Measurements from ENCODE around the gene SLC6A20. TPM values are rescaled to one million over a fixed set of nuclear protein-coding genes. Genes with fewer than 3 reads are reported as not detected.

The SLC6A20 gene
- total RNA-seq, 1 experiment from 2014 or later: 0.89 TPM

DNA sequence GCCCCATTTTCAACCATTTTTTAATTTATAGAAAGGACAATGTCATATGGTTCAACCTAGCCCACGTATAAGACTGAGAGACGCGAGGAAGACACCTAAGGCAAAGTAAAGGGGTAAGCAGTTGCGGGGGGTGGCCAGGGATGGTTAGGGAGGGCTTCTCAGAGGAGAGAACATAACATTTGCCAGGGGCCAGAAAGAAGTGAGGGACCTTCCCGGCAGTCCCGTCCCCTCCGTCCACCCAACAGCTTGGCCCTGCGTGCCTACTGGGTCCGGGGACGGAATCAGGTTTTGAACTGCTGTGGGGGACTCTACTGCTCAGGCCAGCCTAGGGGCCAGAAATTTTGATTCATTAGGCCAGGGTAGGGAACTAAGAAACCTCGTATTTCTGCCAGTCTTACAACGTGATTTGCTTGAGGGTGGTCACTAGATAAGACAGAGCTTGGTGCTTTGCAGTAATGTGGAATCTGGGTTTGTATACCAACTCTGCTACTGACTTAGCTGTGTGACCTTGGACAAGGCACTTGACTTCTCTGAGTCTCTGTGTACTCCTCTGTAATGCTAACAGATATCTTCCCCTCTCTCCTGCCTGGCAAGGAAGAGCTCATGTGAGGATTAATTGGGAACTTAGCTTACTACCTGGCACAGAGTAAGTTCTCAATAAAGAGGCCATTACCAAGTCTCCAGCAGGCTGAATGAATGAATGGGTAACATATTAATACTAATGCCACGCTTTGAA lies 734 bp upstream of the SLC6A20 start:
- no peak for TF ChIP-seq POLR2A (IDR thresholded peaks at IDR 0.05; ENCODE audit: borderline replicate concordance, extremely low read depth, insufficient read depth, insufficient read length)
- no peak for TF ChIP-seq EZH2 (IDR thresholded peaks at IDR 0.05)
- TF ChIP-seq SP1 (IDR thresholded peaks at IDR 0.05; ENCODE audit: low read depth): no peak
- TF ChIP-seq, protein P1, sequence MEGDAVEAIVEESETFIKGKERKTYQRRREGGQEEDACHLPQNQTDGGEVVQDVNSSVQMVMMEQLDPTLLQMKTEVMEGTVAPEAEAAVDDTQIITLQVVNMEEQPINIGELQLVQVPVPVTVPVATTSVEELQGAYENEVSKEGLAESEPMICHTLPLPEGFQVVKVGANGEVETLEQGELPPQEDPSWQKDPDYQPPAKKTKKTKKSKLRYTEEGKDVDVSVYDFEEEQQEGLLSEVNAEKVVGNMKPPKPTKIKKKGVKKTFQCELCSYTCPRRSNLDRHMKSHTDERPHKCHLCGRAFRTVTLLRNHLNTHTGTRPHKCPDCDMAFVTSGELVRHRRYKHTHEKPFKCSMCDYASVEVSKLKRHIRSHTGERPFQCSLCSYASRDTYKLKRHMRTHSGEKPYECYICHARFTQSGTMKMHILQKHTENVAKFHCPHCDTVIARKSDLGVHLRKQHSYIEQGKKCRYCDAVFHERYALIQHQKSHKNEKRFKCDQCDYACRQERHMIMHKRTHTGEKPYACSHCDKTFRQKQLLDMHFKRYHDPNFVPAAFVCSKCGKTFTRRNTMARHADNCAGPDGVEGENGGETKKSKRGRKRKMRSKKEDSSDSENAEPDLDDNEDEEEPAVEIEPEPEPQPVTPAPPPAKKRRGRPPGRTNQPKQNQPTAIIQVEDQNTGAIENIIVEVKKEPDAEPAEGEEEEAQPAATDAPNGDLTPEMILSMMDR (IDR thresholded peaks at IDR 0.05 in 2 of 3, conservative IDR thresholded peaks at IDR 0.05 in 1 of 3; ENCODE audit: borderline replicate concordance in 1 of 3, insufficient read depth in 1 of 3, low read depth in 2 of 3, low read length in 2 of 3): no peak
- TF ChIP-seq, protein P2, sequence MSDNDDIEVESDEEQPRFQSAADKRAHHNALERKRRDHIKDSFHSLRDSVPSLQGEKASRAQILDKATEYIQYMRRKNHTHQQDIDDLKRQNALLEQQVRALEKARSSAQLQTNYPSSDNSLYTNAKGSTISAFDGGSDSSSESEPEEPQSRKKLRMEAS (IDR thresholded peaks at IDR 0.05): no peak
- H3K4me3 ChIP-seq (replicated peaks in 1 of 2; ENCODE audit: low read depth in 1 of 2, low read length in 2 of 2): peak overlapping the region; percentile 45 to 58

DNA sequence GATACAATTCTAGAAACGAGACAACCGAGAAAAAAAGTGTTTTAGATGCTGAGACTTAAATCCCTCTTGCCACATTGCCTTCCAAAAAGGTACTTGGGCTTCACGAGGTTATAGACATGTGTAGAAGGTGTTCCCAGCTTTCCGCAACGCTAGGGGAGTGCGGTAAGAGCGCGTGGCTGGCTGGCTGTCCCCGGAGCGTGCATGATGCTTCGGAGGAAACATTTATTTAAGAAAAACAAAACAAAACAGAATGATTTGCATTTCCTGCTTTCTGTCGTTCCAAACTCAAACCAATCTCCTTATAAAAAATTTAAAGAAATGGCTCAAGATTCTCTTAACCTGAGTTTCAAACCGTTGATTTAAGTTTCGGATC lies 841 bp downstream of the SLC6A20 start:
- intact Hi-C loops (cut with micrococcal nuclease): no loop called here
- DNase-seq (ENCODE audit: low read depth, low spot score): no peak
- TF ChIP-seq, protein P3, sequence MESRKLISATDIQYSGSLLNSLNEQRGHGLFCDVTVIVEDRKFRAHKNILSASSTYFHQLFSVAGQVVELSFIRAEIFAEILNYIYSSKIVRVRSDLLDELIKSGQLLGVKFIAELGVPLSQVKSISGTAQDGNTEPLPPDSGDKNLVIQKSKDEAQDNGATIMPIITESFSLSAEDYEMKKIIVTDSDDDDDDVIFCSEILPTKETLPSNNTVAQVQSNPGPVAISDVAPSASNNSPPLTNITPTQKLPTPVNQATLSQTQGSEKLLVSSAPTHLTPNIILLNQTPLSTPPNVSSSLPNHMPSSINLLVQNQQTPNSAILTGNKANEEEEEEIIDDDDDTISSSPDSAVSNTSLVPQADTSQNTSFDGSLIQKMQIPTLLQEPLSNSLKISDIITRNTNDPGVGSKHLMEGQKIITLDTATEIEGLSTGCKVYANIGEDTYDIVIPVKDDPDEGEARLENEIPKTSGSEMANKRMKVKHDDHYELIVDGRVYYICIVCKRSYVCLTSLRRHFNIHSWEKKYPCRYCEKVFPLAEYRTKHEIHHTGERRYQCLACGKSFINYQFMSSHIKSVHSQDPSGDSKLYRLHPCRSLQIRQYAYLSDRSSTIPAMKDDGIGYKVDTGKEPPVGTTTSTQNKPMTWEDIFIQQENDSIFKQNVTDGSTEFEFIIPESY (IDR thresholded peaks at IDR 0.05; ENCODE audit: extremely low read depth, insufficient replicate concordance, low read length): no peak
- no peak for TF ChIP-seq CBX3 (IDR thresholded peaks at IDR 0.05; ENCODE audit: low read depth)
- no peak for TF ChIP-seq CEBPB (IDR thresholded peaks at IDR 0.05; ENCODE audit: low read depth)
- TF ChIP-seq FOSL1 (IDR thresholded peaks at IDR 0.05; ENCODE audit: low read depth): no peak
- TF ChIP-seq YY1 (IDR thresholded peaks at IDR 0.05; ENCODE audit: extremely low read depth, insufficient replicate concordance, low read depth, low read length): no peak
- no peak for TF ChIP-seq POLR2AphosphoS5 (IDR thresholded peaks at IDR 0.05; ENCODE audit: low read depth, low read length)
- no peak for TF ChIP-seq EGR1 (IDR thresholded peaks at IDR 0.05; ENCODE audit: low read depth)
- no peak for TF ChIP-seq RAD21 (IDR thresholded peaks at IDR 0.05; ENCODE audit: low read depth)
- TF ChIP-seq SRF (IDR thresholded peaks at IDR 0.05; ENCODE audit: low read depth): no peak

More for the DNA sequence above, 734 bp upstream of the SLC6A20 start:
- Histone ChIP-seq H3K9me3 (ENCODE audit: control insufficient read depth in 1 of 2, insufficient read depth in 1 of 2, low read depth in 1 of 2, low read length in 2 of 2) (no peaks in the 10 kb centered on the region), H3K36me3 (ENCODE audit: control insufficient read depth in 1 of 2, insufficient read depth in 2 of 2, low read length in 2 of 2) (no peaks in the 10 kb centered on the region), H2AFZ (ENCODE audit: low read depth, low read length, poor library complexity, severe bottlenecking) (no peak overlapping the region), H3K9ac (ENCODE audit: low read length) (peak overlapping the region; percentile 33; the same call in 1 of the 2 replicates), H3K4me1 (ENCODE audit: control insufficient read depth in 1 of 2, insufficient read depth in 2 of 2, low read length in 2 of 2) (peaks cover 5 to 22% of the 10 kb centered on the region in 2 experiments; a peak in 2 of 4 replicates), H3K27ac (ENCODE audit: low read depth, low read length) (no peak overlapping the region; the same call in 1 of the 2 replicates), H3K79me2 (ENCODE audit: insufficient read depth, low read length) (no peaks in the 10 kb centered on the region), H3K4me2 (ENCODE audit: low read length) (peak overlapping the region; percentile 69), H4K20me1 (ENCODE audit: insufficient read depth) (no peaks in the 10 kb centered on the region), H3K9me2 (ENCODE audit: insufficient read depth) (no peaks in the 10 kb centered on the region), H3K27me3 (ENCODE audit: insufficient read depth, low read length) (no peaks in the 10 kb centered on the region)
- no TSS peak for BruUV-seq (replicated peaks)
- ChIA-PET CTCF (no interaction called here), RAD21 (ENCODE audit: low non-redundant PET in 1 of 2, low total read pairs in 2 of 2, uncharacterized antibody in 2 of 2, unreplicated experiment in 2 of 2) (no interaction called here), POLR2A (interaction anchor here (0.9 kb wide), 1 partner anchor 21 kb away, joined by 3 read pairs; no protein-coding TSS in a partner anchor)
- DNase-seq (ENCODE audit: low read depth, low spot score) (no peak), ATAC-seq (no peak)
- intact Hi-C loops (cut with micrococcal nuclease): no loop called here

More for the DNA sequence above, 841 bp downstream of the SLC6A20 start:
- Histone ChIP-seq H3K4me3 (replicated peaks in 1 of 2; ENCODE audit: low read depth in 1 of 2, low read length in 2 of 2) (peak overlapping the region in 1 of 2 experiments; percentile 58; a peak in 1 of 4 replicates), H3K9me3 (ENCODE audit: control insufficient read depth in 1 of 2, insufficient read depth in 1 of 2, low read depth in 1 of 2, low read length in 2 of 2) (no peaks in the 10 kb centered on the region), H3K27ac (ENCODE audit: low read depth, low read length) (no peak overlapping the region), H2AFZ (ENCODE audit: low read depth, low read length, poor library complexity, severe bottlenecking) (peak overlapping the region; percentile 22), H3K9ac (ENCODE audit: low read length) (no peak overlapping the region), H3K4me2 (ENCODE audit: low read length) (peak overlapping the region; percentile 69), H3K79me2 (ENCODE audit: insufficient read depth, low read length) (no peaks in the 10 kb centered on the region), H3K36me3 (ENCODE audit: control insufficient read depth in 1 of 2, insufficient read depth in 2 of 2, low read length in 2 of 2) (no peaks in the 10 kb centered on the region), H3K4me1 (ENCODE audit: control insufficient read depth in 1 of 2, insufficient read depth in 2 of 2, low read length in 2 of 2) (peaks cover 3 to 19% of the 10 kb centered on the region in 2 experiments; a peak in 2 of 4 replicates), H3K9me2 (ENCODE audit: insufficient read depth) (no peaks in the 10 kb centered on the region), H3K27me3 (ENCODE audit: insufficient read depth, low read length) (no peaks in the 10 kb centered on the region), H4K20me1 (ENCODE audit: insufficient read depth) (no peaks in the 10 kb centered on the region)
- ChIA-PET POLR2A (no interaction called here), CTCF (interaction anchor here (1.3 kb wide), 1 partner anchor 34 kb away, joined by 3 read pairs; no protein-coding TSS in a partner anchor), RAD21 (ENCODE audit: low non-redundant PET in 1 of 2, low total read pairs in 2 of 2, uncharacterized antibody in 2 of 2, unreplicated experiment in 2 of 2) (no interaction called here)
- no TSS peak for BruUV-seq (replicated peaks)
- no peak for ATAC-seq
